Activated CD4-positive, alpha-beta memory T cell treated with anti-CD3 and anti-CD28 coated beads for 36 hours (primary cell): Measurements from ENCODE around the gene MROH2A. TPM values are rescaled to one million over a fixed set of nuclear protein-coding genes. Genes with fewer than 3 reads are reported as not detected.
A peak's percentile ranks its signal among the peaks of the same experiment; 100 is the strongest.

Experiments
- CTCF ChIA-PET: fragments of 350-600 bp; sonication (Branson Sonifier 250); formaldehyde crosslinking; loops from one replicate; lab custom pipeline; 2021; ENCODE audit warnings: antibody characterized with exemption, inconsistent platforms; lab: Charles Lee
- POLR2A ChIA-PET: fragments of 350-600 bp; sonication (Branson Sonifier 250); formaldehyde crosslinking; loops from one replicate; lab custom pipeline; 2021; ENCODE audit warnings: antibody characterized with exemption; lab: Charles Lee
- DNase-seq: peaks from one replicate; pipeline ENCODE4 v3.0.0-alpha.2; 2020
- H3K27ac Mint-ChIP-seq: one replicate; pipeline ENCODE4 v1.8.0; 2021; ENCODE audit warnings: mixed read lengths
- H3K27me3 Mint-ChIP-seq: one replicate; pipeline ENCODE4 v1.8.0; 2021; ENCODE audit warnings: mixed read lengths
- H3K36me3 Mint-ChIP-seq: one replicate; pipeline ENCODE4 v1.8.0; 2021; ENCODE audit warnings: mixed read lengths
- H3K4me1 Mint-ChIP-seq: one replicate; pipeline ENCODE4 v1.8.0; 2021; ENCODE audit warnings: low read depth, mixed read lengths
- H3K4me3 Mint-ChIP-seq: one replicate; pipeline ENCODE4 v1.8.0; 2021; ENCODE audit warnings: mild to moderate bottlenecking, mixed read lengths
- H3K9me3 Mint-ChIP-seq: one replicate; pipeline ENCODE4 v1.8.0; 2021; ENCODE audit warnings: mixed read lengths
- intact Hi-C: fragments of 100-400 bp; cut with micrococcal nuclease; formaldehyde crosslinking; loops from one replicate; pipeline ENCODE4 v1.15.1; 2023
- total RNA-seq, 2 experiments: library from RNA; stranded (reverse); gene quantifications; one replicate each; pipeline ENCODE4 v1.2.3, GENCODE V29; 2021

MROH2A gene
- total RNA-seq, 2 experiments from 2014 or later: not detected

DNA sequence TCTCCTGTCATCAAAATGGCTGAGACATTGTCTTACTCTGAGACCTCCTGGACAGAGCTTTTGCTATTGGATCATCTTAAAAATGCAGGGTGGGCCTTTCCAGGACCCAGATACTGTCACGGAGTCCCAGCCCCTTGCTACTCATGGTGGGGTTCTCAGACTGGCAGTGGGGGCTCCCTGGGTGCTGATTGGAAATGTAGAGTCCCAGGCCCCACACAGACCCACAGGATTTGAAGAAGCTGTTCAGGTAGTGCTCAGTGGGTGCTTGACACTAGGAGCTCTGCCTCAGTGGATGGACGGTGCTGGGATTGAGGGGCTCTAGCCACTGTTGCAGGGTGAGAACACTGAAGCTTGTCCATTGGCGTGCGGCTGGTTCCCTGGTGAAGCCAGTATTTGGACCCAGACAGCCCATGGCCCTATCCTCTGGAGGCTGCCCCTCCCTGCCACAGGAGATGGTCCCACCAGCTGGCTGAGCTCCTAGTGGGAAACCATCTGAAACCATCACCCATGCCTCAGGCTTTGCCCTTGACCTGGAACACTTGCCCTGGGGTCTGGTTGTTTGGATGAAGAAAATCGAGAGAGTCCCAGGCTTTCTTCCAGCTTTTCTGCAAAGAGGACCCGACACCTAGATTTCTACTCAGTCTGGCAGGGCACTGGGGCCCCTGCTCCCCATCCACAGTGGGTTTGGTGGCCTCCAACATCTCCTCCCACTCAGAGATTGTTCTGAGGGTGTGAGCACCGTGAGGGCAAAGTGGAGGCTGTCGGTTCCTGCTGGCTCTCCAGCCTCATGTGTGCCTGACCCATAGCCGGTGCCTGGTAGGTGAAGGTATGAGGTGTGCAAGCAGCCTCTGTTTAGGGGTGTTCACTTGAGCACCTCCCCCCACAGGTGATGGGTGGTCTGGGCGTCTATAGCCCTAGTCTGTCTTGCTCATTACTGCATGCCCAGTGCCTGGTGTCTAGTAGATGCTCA lies 30.1 kb downstream of the MROH2A start:
- Mint-ChIP-seq H3K9me3 (no peaks in the 10 kb centered on the region), H3K4me1 (no peaks in the 10 kb centered on the region), H3K36me3 (no peaks in the 10 kb centered on the region), H3K27me3 (peaks cover 8% of the 10 kb centered on the region), H3K4me3 (no peak overlapping the region), H3K27ac (no peak overlapping the region)
- peak; percentile 3 for DNase-seq
- ChIA-PET POLR2A (no interaction called here), CTCF (no interaction called here)
- intact Hi-C loops: no loop called here

DNA sequence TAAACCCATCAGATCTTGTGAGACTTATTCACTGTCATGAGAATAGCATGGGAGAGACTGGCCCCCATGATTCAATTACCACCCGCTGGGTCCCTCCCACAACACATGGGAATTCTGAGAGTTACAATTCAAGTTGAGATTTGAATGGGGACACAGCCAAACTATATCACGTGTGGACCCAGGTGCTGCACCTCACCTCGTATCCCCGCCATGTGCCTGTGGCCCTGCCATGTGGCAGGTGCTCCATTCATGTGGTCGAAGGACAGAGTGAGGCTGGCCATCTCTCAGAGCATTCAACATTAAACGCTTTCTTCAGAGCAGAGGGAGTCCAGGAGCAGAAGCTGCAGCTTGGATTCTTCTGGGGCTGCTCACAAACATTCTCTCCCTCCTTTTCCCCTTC lies 32.3 kb downstream of the MROH2A start:
- no peaks in the 10 kb centered on the region for H3K36me3 Mint-ChIP-seq
- no peaks in the 10 kb centered on the region for H3K4me1 Mint-ChIP-seq
- peak; percentile 3 for DNase-seq
- H3K27me3 Mint-ChIP-seq: peaks cover 6% of the 10 kb centered on the region
- no peak overlapping the region for H3K4me3 Mint-ChIP-seq
- intact Hi-C loops: no loop called here
- ChIA-PET POLR2A (no interaction called here), CTCF (no interaction called here)
- H3K27ac Mint-ChIP-seq: no peak overlapping the region
- no peaks in the 10 kb centered on the region for H3K9me3 Mint-ChIP-seq

GRCh38 chr2:233811087-233811486 lies 33.0 kb downstream of the MROH2A start:
- H3K27me3 Mint-ChIP-seq: peaks cover 6% of the 10 kb centered on the region
- H3K9me3 Mint-ChIP-seq: no peaks in the 10 kb centered on the region
- H3K27ac Mint-ChIP-seq: no peak overlapping the region
- intact Hi-C loops: no loop called here
- no peaks in the 10 kb centered on the region for H3K36me3 Mint-ChIP-seq
- CTCF ChIA-PET: no interaction called here
- peak; percentile 4 for DNase-seq
- no peaks in the 10 kb centered on the region for H3K4me1 Mint-ChIP-seq
- no peak overlapping the region for H3K4me3 Mint-ChIP-seq
- POLR2A ChIA-PET: no interaction called here

GRCh38 chr2:233811732-233812131 lies 33.6 kb downstream of the MROH2A start:
- Mint-ChIP-seq H3K9me3 (no peaks in the 10 kb centered on the region), H3K4me3 (no peak overlapping the region), H3K36me3 (no peaks in the 10 kb centered on the region), H3K27me3 (peaks cover 6% of the 10 kb centered on the region), H3K4me1 (no peaks in the 10 kb centered on the region), H3K27ac (no peak overlapping the region)
- intact Hi-C loops: no loop called here
- CTCF ChIA-PET: no interaction called here
- POLR2A ChIA-PET: no interaction called here
- peak; percentile 1 for DNase-seq

GRCh38 chr2:233813236-233814055 lies 35.3 kb downstream of the MROH2A start:
- ChIA-PET POLR2A (no interaction called here), CTCF (no interaction called here)
- H3K27ac Mint-ChIP-seq: no peak overlapping the region
- no peaks in the 10 kb centered on the region for H3K36me3 Mint-ChIP-seq
- intact Hi-C loops: no loop called here
- no peak for DNase-seq
- H3K9me3 Mint-ChIP-seq: no peaks in the 10 kb centered on the region
- no peaks in the 10 kb centered on the region for H3K4me1 Mint-ChIP-seq
- no peak overlapping the region for H3K4me3 Mint-ChIP-seq
- H3K27me3 Mint-ChIP-seq: peaks cover 7% of the 10 kb centered on the region

- intact Hi-C loops: no loop called here
- DNase-seq: no peak
- H3K4me3 Mint-ChIP-seq: no peak overlapping the region
- H3K4me1 Mint-ChIP-seq: no peaks in the 10 kb centered on the region
- H3K9me3 Mint-ChIP-seq: no peaks in the 10 kb centered on the region
- POLR2A ChIA-PET: no interaction called here
- peaks cover 7% of the 10 kb centered on the region for H3K27me3 Mint-ChIP-seq
- CTCF ChIA-PET: no interaction called here
- H3K36me3 Mint-ChIP-seq: no peaks in the 10 kb centered on the region
- no peak overlapping the region for H3K27ac Mint-ChIP-seq
Observed at GRCh38 chr2:233814056-233814835, 36.1 kb downstream of the MROH2A start.

DNA sequence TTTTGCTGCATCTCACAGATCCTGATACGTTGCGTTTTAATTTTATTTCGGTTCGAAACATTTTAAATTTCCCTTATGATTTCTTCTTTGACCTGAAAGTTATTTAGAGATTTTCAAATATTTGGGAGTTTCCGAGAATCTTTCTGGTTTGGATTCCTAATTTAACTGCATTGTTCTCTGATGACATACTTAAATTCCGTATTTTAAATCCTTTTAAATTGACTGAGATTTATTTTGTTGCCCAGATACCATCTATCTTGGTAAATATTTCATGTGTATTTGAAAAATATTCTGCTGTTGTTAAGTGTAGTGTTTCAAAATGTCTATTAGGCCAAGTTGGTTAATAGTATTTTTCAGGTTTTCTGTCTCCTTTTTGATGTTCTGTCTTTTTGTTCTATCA lies 37.7 kb downstream of the MROH2A start:
- Mint-ChIP-seq H3K27ac (no peak overlapping the region), H3K9me3 (no peaks in the 10 kb centered on the region), H3K4me1 (no peaks in the 10 kb centered on the region), H3K36me3 (no peaks in the 10 kb centered on the region), H3K27me3 (peaks cover 4% of the 10 kb centered on the region), H3K4me3 (no peak overlapping the region)
- POLR2A ChIA-PET: no interaction called here
- CTCF ChIA-PET: no interaction called here
- intact Hi-C loops: no loop called here
- DNase-seq: no peak

DNA sequence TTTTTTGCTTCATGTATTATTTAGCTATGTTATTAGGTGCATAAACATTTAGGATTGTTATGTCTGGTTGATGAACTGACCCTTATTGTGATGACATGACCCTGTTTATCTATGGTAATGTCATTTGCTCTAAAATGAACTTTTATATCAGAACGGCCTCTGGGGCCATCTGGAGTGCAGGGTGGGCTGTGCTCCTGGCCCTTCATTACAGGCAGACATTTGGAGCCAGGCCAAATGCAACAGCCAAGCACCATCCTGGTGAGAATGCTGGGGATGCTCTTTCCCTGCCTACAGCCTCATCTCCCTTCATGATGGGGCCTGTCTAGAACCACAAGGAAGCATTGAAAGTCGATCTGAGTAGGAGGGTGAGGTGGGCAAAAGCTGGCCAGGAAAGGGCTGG lies 38.2 kb downstream of the MROH2A start:
- Mint-ChIP-seq H3K27me3 (peaks cover 3% of the 10 kb centered on the region), H3K9me3 (no peaks in the 10 kb centered on the region), H3K4me1 (no peaks in the 10 kb centered on the region), H3K4me3 (no peak overlapping the region), H3K27ac (no peak overlapping the region), H3K36me3 (no peaks in the 10 kb centered on the region)
- no peak for DNase-seq
- ChIA-PET POLR2A (no interaction called here), CTCF (no interaction called here)
- intact Hi-C loops: no loop called here

DNA sequence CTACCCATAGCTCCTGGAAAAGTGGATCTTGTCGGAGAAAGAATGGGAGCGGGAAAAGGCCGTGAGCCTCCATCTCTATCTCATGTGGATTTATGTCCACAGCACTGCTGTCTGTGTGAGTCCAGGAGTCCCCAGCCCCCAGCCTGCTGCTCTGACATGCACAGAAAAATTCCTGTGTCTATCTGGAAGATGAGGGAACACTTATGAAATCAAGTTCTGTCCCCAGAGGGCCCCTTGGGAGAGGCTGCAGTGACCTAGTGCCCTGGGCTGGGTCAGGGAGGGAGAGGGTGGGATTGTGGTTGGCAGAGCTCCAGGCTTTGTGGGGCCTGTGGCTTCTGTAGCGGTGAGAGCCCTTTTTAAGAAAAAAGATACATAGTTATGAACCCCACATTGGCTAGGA lies 38.6 kb downstream of the MROH2A start:
- Mint-ChIP-seq H3K27ac (no peak overlapping the region), H3K36me3 (no peaks in the 10 kb centered on the region), H3K9me3 (no peaks in the 10 kb centered on the region), H3K4me3 (no peak overlapping the region), H3K27me3 (peaks cover 3% of the 10 kb centered on the region), H3K4me1 (no peaks in the 10 kb centered on the region)
- ChIA-PET POLR2A (no interaction called here), CTCF (no interaction called here)
- no peak for DNase-seq
- intact Hi-C loops: no loop called here

DNA sequence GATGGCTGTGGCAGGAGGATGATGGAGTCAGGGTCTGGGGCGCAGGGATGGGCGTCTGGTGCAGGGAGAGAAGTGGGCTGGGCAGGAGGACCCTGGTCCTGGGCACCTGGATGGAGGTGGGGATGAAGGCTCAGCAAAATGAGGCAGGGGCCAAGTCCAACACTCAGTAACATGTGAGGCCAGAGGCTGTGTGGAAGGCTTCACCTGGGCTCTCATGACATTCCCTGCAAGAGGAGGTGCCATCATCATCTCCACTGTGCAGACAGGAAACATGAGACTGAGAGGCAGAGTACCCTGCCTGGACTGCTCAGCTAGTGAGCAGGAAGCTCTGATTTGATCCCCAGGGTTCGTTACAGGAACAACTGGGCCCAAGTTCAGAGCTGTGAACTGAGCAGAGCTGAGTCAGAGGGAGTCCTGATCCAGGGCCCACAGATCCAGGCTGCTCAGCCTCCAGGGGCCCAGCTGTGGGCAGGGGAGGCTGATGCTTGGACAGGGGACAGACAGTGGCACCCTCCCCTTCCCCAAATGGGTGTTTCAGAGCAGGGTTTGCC lies 39.3 kb downstream of the MROH2A start:
- Mint-ChIP-seq H3K9me3 (no peaks in the 10 kb centered on the region), H3K27me3 (peaks cover 3% of the 10 kb centered on the region), H3K4me3 (no peak overlapping the region), H3K27ac (no peak overlapping the region), H3K4me1 (no peaks in the 10 kb centered on the region), H3K36me3 (no peaks in the 10 kb centered on the region)
- ChIA-PET CTCF (no interaction called here), POLR2A (no interaction called here)
- DNase-seq: no peak
- intact Hi-C loops: no loop called here

- POLR2A ChIA-PET: no interaction called here
- Mint-ChIP-seq H3K4me3 (no peak overlapping the region), H3K36me3 (no peaks in the 10 kb centered on the region), H3K4me1 (no peaks in the 10 kb centered on the region), H3K9me3 (no peaks in the 10 kb centered on the region), H3K27ac (no peak overlapping the region), H3K27me3 (peaks cover 3% of the 10 kb centered on the region)
- DNase-seq: peak; percentile 5
- CTCF ChIA-PET: no interaction called here
- intact Hi-C loops: no loop called here
Observed at GRCh38 chr2:233817995-233818638, 40.0 kb downstream of the MROH2A start.
